Left colon (tissue), 2 donors: ENCODE data around the gene SDK2. TPM values are rescaled to one million over a fixed set of nuclear protein-coding genes. Genes with fewer than 3 reads are reported as not detected.

ENCODE experiments used
- ATAC-seq: fragments of 200-7000 bp; cut with Tn5 transposase; one replicate; pipeline ENCODE4 v1.9.1; 2020; ENCODE audit warnings: mild to moderate bottlenecking, moderate library complexity
- DNase-seq, 2 donors: peaks; one replicate each; pipeline ENCODE4 v3.0.0-alpha.2; 2020
- intact Hi-C, 2 donors: fragments of 100-400 bp; cut with DNase I in 1 of 2; cut with micrococcal nuclease in 1 of 2; formaldehyde crosslinking; loops; one replicate each; pipeline versions ENCODE4 v1.11.2 to v1.14.0; 2022; cut with DNase I, micrococcal nuclease
- total RNA-seq, 2 donors: library from RNA; stranded (reverse); fragmentation: NEBNext Ultra II Directional; extraction: Animal tissue kit (Norgen Biotek cat#: 25700); gene quantifications; one replicate each; pipeline ENCODE4 v1.2.1, GENCODE V29; 2021
- donor health status: DM: no; HTN: no; CAD: no.
- donor health status: DM: yes; HTN: yes; CAD: no.

SDK2 gene
- total RNA-seq, 2 donors from 2014 or later = 0.82 to 1.8 TPM

DNA sequence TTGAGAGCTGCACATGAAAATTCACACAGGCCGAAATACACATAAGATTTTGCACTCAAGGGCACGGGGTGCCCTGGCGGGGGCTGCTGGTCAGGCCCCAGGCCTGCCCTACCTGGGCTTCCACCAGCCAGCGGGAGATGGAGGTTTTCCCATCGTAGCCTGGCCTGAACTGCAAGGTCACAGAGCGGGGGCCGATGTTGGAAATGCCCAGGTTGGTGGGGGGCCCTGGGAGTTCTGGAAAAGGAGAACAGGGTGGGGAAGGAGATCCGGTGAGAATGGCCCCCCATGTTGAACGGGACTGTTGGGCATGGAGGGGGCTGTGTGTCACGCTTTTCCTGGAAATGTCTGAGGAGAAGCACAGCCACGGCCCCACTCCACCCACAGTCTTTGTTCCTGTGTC is 245.2 kb downstream of the SDK2 start:
- intact Hi-C loops = no loop called here
- DNase-seq (no peak), ATAC-seq (no peak)

DNA sequence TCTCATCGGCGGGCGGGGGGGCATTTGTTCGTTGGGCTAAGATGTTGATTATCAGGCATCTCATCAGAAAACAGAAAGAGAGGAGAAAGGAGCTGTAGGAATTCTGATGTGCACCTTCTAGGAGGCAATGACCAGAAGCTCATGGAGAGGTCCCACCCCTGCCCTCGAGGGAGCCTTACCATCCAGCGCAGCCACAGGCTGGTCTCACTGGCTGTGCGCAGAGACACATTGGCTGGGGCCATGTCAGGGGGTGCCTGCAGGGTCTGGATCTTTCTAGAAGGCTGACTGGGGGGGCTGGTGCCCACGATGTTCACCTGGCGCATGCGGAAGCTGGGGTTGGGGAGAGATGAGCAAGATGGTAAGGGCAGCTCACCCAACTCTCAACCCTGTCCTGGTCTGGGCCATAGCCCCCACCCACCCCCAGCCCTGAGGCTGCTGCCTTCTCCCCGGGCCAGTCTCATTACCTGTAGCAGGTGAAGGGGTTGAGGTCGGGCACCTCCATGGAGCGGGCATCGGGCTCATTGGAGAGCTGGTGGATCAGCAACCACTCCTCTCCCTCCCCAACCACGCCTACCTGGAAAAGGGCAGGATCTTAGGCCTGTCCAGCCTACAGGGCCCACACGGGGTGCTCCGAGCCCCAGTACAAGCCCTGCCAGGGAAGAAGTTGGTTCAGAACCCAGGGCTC is 246.2 kb downstream of the SDK2 start:
- ATAC-seq = no peak
- intact Hi-C loops = no loop called here
- no peak for DNase-seq

DNA sequence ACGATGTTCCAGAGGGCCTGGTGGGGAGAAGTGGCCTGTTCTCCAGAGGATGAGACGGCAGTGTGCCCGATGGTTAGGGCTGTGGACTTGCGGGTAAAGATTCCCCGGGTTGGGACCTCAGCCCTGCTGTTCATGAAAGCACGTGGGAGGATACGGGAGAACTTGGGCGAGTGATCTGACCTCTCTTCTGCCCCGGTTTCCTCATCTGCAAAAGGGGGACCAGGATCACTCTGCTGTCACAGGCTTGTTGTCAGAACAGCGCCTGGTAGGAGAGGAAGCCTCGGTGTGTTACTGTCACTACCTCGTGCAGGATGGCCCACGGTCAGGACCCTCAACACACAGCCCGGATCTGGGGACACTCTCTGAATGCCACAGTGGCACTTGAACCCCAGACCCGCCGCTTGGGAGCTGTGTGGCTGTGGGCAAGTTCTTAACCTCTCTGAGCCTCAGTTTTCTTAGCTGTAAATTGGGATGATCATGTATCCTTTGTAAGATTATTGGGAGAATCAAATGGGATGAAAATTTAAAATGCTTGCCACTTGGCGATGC is 246.9 kb downstream of the SDK2 start:
- no peak for ATAC-seq
- intact Hi-C loops = no loop called here
- DNase-seq = no peak

DNA sequence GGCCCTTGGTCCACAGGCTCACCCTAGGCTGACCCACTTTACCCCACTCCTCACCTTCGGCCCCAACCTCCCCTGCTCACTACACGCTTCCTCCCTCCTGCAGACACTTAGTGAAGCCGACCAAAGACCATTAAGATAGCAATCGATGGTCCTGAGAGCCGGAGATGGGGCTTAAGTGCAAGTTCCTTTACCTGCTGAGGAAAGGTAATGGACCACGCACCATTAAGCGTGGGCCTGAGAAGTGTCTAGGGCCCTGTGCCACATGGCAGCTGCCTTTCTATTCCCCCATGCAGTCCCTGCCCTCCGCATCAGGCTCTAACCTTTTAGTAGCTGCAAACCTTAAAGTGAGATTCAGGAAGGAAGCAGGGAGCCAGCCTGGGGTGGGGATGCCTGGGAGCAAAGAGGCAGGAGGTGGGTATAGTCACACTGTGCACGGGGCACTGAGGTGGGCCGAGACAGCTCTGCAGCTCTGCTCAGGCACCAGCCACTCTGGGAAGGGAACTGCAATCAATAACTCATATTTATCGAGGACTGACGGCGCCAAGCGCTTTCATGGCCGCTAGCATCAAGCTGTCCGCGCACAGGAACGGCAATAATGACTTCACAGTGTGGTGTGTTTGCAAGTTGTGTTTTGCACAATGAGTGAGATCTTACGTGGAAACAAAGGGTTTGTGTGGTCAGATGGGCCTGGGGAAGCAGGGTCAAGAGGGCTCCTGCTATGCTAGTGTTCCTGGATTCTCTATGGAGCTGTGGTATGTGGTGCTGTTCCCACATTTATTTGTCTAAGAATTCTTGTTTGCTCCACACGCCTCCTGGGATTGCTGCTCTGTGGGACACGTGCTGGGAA is 247.6 kb downstream of the SDK2 start:
- DNase-seq = no peak
- ATAC-seq = no peak
- intact Hi-C loops = no loop called here

DNA sequence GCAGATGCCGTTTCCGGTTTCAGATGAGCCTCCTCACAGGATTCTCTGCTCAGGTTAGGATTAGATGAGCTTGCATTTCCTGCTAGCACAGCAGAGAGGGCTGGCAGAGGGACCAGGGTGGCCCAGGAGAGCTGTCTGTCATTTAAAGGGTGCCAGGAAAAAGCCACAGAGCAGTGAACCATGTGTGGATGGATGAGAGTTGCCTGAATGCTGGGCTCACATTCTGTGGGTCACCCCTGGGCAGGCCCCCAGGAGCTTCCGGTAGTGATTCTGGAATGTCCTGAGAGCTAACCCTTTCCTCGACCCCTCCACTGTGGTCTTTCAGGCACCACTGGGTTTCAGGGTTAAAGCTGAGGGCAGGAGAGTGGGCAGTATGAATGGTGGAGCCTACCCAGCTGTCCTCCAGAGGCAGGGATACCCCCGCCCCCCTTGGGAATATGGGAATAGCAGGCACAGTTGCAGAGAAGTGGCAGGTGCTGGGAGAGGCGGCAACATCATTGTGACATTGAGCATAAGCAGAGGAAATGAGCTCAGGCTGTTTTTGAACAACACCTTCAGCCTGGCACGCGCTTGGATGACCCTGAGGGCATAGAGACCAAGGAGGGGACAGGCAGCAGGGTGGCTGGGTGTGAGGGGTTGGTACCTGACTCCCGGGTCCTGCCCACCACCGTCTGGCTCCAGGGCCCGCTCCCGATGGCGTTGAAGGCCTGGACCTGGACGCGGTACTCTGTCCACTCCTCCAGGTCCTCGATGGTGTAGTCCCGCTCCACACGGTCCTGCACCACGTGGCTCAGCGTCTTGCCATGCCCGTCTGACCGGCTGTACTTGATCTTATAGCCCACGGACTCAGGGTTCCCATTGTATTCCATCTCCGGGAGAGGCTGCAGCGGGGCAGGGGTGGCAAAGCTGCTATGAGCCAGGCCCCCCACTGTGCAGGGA is 249.5 kb downstream of the SDK2 start:
- ATAC-seq (no peak), DNase-seq (no peak)
- intact Hi-C loops = no loop called here

DNA sequence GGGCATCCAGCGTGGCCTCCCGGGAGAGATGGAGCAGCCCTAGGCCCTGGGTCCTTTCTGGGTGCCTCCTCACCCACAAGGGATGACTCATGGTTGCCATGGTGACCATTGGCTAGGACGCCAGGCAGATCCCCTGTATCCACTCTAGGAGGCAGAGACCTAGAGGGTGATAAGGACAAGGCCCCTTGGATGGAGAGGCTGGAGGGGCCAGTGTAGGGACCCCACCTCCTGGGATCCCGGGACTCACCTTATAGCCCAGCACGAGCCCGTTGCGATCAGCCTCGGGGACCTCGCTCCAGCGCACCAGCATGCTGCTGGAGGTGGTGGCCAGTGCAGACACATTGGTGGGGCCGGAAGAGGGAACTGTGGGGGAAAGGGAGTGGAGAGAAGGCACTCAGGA is 250.3 kb downstream of the SDK2 start:
- ATAC-seq (no peak), DNase-seq (no peak)
- intact Hi-C loops = no loop called here

DNA sequence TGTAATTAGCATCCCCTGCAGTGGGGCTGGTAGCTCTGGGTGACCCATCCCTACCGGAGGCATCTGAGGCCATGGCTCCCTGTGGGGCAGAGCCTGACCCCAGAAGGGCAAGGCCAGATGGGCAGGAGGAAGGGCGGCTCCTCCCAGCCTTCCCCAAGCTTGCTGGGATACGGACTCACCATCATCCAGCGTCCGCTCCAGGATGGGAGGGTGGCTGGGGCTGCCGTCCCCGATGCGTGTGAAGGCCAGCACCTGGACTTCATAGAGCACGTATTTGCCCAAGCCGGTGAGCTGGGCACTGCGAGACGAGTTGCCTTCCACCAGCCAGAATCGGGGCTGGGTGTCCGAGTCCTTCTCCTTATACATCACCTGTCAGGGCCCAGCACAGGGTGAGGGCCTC is 250.9 kb downstream of the SDK2 start:
- ATAC-seq (no peak), DNase-seq (no peak)
- intact Hi-C loops = no loop called here

DNA sequence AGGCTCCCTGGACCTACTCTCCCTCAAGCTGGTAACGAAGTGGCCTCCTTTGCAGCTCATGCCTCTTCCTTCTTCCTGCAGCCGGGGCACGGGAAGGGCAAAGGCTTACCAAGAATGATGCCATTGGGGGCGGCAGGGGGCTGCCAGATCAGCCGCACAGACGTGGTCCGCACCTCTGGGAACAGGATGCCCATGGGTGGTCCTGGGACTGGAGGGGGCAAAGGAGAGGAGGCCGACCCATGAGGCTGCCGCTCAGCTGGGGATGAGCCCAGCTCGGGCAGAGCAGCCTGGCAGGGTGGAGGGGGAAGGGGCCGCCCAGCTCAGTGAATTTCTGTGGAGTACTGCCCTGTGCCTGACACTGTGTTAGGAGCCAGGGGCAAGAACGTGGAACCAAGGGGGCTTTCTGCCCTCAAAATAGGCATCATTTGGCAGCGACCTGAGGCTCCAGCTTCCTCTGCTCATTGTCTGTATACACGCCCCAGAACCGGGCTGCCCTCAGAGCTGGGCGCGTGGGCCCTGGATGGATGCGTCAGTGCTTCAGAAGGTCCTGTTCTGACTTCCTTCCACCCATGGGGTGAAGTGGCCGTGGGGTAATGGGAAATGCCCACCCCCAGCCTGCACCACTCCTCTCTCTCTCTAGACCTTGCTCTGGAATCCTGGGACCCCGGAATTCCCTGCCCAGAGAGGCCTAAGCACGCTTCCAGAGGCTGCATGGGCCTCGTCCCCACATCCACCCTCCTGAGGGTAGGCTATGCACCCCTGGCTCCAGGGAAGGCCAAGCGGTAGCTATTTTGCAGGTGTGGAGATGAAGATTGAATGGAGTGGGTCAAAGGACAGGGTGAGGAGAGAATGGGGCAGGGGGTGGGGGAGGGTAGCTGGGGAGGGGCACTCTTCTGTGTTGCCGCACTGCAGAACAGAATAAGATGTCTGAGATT is 252.6 kb downstream of the SDK2 start:
- no peak for DNase-seq

DNA sequence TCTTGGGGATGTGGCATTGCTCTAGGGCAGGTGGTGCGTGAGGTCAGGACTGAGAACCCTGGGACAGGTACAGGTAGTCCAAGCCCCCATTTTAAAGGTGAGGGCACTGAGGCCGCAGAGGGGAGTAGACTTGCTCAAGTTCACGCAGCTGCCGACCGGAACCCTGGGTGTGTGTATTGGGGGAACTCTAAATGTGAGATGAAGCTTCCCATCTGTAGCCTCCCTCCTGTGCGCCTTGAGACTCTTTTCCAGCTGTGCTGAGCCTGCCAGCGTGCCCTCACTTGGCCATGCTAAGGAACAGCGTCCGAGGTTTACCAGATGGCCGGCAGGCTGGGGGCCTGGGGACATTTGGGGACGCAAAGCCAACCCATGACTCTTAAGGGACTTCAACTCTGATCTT is 253.4 kb downstream of the SDK2 start:
- no peak for ATAC-seq

More for the DNA sequence above, 252.6 kb downstream of the SDK2 start:
- ATAC-seq = no peak
- intact Hi-C loops = no loop called here

DNA sequence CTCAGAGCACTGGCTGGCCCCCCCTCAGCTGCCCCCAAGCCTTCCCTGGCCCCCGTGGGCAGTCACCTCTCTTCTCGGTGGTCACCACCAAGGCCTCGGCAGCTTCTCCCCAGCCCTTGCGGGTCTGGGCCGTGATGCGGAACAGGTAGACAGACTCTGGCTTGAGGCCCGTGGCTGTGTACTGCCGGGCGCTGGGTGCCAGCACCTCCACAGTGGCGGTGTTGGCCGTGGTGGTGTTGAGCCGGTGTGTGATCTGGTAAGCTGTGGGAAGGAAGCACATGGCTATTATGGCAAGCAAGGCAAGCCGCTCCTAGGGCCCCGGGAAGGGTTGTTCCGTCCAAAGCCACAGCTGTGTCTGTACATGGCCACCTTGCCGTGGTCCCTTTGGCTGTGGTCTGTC is 254.0 kb downstream of the SDK2 start:
- intact Hi-C loops = no loop called here
- DNase-seq = no peak
- ATAC-seq = no peak

More for the DNA sequence above, 253.4 kb downstream of the SDK2 start:
- DNase-seq = no peak
- intact Hi-C loops = no loop called here

DNA sequence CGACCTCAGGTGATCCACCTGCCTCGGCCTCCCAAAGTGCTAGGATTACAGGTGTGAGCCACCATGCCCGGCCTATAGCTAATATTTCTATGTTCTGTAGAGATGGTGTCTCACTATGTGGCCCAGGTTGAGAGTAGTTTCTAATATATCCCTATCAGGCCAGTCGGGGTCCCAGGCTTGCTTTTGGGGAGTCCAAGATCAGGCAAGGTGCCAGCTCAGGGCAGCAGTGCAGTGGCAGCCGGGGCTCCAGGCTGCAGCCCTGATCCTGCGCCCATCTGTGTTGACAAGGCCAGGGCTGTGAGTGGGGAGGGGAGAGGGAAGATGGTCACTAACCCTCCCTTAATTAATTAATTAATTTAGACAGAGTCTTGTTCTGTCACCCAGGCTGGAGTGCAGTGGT is 254.8 kb downstream of the SDK2 start:
- intact Hi-C loops = no loop called here
- no peak for DNase-seq
- ATAC-seq = no peak

DNA sequence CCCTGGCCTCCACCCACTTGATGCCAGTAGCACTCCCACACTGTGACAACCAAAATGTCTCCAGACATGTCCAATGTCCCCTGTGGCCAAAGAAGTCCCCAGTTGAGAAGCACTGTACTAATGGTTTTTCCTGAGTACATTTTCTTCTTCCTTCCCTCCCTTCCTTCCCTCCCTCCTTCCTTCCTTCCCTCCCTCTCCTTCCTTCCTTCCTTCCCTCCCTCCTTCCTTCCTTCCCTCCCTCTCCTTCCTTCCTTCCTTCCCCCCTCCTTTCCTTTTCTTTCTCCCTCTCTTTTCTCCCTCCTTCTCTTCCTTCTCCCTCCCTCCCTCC is 255.7 kb downstream of the SDK2 start:
- intact Hi-C loops = no loop called here
- no peak for DNase-seq
- ATAC-seq = no peak

DNA sequence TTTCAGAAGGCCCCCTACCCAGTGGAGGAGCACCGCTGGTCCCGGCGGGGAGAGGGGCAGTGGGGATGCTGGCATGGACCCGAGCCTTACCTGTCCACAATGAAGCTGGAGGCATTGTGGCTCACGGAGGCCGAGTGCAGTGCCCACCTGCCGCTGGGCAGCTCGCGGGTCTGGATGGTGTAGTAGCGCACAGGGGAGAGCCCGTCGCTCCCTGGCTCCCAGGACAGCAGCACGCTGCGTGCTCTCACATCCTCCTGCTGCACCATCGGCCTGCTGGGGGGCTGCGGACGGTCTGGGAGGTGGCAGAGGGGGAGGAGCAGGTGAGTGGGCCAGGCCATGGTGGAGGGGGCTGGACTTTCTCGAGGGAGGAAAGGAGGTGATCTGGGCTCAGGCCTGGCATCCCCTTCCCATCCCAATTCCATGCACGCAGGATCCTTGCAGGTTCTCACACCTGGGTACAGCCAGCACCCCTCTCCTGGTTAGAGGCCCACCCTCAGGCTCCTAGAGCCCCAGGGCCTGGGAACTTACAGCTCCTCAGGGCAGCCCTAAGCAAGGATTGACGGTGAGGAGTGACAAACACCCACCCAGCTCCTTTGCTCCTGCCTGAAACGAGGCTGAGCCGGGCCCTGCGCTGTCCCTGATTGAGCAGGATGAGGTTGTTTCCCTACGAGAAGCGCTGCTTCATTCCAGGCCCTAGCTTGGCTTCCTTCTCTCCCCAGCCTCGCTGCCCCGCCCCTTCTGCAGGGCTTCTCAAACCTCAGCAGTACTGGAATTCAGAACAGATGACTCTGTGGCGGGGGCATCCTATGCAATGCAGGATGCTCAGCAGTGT is 256.3 kb downstream of the SDK2 start:
- no peak for DNase-seq
- intact Hi-C loops = no loop called here
- no peak for ATAC-seq

DNA sequence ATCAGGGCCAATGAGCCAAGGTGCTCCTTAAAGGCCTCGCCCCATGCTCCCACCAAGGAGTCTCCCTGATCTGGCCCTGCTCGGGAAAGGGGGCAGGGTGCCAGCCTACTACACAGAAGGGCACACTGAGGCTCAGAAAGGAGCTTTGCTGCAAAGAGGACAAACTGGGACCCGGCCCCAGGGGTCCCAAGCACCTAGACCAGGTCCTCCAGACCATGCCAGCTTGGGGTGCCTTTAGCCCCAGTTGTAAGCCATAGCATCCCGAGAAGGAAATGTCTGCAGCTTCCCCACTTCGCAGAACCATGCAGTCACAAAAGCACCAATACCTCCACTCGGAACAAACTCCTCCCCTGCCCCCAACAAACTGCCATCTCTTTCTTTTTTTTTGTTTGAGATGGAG is 257.7 kb downstream of the SDK2 start:
- ATAC-seq = no peak
- DNase-seq = no peak
- intact Hi-C loops = no loop called here

DNA sequence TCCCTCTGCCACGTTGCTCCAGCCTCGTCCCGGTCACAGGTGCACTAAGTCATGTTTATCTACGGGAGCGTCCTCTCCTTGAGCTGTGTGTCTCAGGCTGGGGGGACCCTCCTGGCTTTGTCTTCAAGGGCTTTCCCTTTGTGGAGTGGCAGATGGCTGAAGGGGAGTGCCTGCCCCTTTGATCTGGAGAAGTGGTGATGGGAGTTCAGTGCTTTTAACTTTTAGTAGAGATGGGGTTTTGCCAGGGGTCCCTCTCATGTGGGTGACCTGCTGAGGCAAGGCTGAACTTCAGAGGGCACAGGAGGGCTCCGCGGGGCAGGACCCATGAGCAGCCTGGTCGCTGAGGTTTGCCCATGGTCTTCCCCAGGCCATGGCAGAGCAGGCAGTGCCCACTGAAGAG is 259.3 kb downstream of the SDK2 start:
- ATAC-seq (no peak), DNase-seq (no peak)

DNA sequence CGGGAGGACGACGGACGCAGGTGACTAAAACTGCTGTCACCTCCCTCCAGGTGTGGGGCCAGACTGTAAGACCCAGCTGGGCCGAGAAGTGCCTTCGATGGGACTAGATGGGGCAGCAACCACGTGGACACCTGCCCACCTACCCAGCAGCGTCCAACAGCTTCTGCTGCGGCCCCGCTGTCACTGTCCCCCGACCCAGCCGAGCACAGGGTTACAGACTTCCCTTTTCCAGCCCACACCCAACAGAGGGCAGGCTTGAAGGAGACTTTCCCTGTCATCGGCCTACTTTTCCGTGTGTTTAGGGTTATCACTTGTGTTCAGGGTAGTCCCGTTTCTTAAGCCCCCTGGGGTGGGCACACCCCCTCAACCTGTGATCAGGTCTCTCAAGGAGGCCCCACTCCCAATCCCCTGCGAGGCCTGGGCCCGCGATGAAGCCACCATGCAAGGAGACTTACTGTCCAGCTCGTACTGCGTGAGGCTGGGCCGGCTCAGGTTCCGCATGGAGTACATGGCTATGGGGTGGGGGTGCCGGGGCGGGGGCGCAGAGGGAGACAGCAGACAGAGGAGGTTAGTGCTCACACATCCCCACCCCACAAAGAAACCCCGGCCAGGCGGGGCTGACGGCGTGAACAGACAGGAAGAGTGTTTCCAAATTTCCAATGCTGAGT is 263.7 kb downstream of the SDK2 start:
- DNase-seq (no peak), ATAC-seq (no peak)
- intact Hi-C loops = no loop called here

More for the DNA sequence above, 259.3 kb downstream of the SDK2 start:
- intact Hi-C loops = no loop called here

DNA sequence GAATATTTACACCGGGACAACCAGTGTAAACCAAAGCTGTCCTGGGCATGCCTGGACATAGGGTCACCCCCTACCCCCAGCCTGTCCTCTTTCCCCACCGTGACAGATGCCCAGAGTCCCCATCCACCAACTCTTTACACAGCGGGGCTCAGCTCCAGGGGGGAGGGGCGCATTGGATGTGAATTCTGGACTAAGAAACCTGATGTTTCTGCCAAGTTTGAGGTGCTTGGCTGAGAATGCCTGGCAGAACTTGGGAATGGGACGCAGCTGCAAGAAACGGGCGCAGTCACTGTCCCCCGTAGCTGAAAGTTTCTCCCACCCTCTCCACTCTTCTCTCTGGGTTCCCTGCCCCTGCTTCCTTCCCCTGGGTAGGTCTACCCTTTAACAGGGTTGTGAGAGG is 264.4 kb downstream of the SDK2 start:
- intact Hi-C loops = no loop called here
- DNase-seq = no peak
- no peak for ATAC-seq
